Left renal cortex interstitium (tissue), 4 donors: ENCODE data around the gene TP53INP2. TPM values are rescaled to one million over a fixed set of nuclear protein-coding genes. Genes with fewer than 3 reads are reported as not detected.
"Not testable (repeated sequence)": the region's sequence is repeated elsewhere in the genome, so short reads cannot be mapped to it uniquely, and the experiment has no call there.

Experiments used
- DNase-seq, 4 donors: peaks; one replicate each; pipeline ENCODE4 v3.0.0-alpha.2; 2013; ENCODE audit warnings: low read depth in 4 of 4, low spot score in 2 of 4, missing footprints in 1 of 4
- polyA plus RNA-seq, 4 donors: library from polyadenylated mRNA; unstranded; fragments of 120-200 nt; gene quantifications; one replicate each; pipeline ENCODE4 v1.2.1, GENCODE V29; 2013; ENCODE audit not compliant: insufficient read length in 4 of 4

TP53INP2 gene
- polyA plus RNA-seq, 4 donors, result 11.0 to 14.9 (median 12.4) TPM

DNA sequence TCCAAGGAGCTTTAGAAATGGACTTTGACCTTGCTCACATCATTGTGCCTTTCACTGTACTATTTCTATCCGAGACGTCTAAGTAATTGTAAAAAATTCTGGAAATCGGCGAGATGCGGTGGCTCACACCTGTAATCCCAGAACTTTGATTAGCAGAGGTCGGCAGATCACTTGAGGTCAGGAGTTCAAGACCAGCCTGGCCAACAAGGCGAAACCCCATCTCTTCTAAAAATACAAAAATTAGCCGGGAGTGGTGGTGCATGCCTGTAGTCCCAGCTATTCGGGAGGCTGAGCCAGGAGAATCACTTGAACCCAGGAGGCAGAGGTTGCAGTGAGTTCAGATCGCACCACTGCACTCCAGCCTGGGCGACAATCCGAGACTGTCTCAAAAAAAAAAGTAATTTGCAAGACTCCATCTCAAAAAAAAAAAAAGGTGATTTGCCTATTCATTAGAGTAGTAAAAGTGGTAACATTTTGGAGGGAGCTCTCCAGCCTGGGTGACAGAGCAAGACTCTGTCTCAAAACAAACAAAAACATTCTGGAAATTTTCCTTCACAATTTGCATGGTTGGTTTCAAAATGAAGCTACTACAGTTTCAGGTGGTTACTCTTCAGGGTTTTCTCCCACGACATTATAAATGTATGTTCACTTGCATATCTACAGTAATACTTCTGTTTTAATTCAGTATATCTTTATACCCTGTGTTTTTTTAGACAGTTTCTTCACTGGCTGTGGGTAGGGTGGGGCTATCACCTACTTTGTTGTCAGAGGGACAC is 15.3 kb downstream of the TP53INP2 start:
- not testable (repeated sequence) for DNase-seq

DNA sequence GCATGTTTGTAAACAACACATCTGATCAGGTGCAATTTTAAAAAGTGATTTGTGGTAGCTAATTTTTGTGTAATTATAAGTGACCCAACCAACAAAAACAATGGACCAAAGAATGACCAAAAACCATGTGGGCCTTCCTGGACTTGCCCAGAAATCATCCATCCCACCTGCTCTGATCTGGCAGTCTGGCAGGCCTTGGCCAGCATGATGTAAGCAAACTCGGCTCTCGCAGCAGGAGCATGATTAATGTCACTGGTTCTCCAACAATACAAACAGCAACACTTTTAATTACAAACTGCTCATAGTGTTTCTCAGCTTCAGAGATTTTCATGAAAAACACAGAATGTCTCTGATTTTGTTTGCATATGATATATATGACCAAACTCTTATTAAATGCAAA is 16.1 kb downstream of the TP53INP2 start:
- no peak for DNase-seq

DNA sequence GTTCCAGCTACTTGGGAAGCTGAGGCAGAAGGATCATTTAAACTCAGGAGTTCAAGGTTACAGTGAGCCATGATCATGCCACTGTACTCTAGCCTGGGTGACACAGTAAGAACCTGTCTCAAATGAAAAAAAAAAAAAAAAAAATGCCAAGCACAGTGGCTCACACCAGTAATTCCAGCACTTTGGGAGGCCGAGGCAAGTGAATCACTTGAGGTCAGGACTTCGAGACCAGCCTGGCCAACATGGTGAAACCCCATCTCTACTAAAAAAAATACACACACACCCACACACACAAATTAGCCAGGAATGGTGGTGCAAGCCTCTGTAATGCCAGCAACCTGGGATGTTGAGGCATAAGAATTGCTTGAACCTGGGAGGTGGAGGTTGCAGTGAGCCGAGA is 18.4 kb downstream of the TP53INP2 start:
- not testable (repeated sequence) for DNase-seq

DNA sequence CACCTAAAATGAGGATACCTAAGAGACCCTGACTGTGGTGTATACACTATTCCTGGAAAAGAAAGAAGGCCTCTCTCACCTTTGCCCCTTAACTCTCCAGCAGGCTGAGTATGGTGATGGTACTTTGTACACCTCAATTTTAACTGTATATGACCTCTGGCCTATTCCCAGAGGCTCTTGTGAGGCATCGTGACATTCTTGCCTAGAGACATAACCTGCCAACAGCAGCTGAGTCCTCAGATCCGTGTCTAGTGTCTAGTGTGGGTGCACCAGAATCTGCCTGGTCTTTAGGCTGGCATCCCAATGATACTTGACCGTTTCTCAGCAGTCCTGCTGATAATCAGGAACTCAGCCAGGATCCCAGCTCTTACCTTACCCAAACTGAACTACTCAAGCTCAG is 20.0 kb downstream of the TP53INP2 start:
- no peak for DNase-seq

DNA sequence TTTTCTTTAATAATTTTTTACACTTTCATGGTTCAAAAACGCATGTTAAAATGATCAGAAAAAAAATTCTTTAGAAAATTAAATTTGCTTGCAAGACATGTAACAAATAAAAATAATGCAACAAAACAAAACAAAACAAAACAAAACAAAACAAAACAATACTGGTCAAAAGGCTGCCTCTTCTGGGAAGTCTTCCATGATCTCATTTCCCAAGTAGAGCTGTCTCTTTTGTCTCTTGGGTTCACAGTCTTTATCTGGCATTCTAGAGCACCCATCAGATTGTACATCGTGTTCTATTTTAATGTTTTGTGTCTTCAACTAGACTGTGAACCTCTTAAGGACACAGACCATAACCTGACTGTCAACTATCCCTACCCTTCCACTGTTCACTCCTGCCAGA is 25.3 kb downstream of the TP53INP2 start:
- no peak for DNase-seq

DNA sequence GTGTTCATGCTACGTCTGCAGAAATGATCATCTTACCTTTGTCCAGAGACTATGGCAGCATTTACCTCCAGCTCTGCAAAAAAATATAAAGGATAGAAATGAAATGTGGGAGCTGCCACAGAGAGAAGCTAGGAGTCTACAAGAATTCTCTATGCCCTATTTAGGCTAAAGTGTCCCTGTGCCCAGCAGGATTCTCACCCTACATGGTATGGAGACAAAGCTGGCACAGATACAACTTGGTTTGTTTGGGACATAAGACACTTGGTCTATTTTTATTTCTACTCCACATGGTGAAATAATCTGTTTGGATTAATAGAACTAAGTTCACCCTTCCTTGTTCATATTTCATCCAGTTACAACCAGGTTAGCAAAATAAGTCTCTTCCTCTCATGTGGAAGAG is 28.4 kb downstream of the TP53INP2 start:
- no peak for DNase-seq

DNA sequence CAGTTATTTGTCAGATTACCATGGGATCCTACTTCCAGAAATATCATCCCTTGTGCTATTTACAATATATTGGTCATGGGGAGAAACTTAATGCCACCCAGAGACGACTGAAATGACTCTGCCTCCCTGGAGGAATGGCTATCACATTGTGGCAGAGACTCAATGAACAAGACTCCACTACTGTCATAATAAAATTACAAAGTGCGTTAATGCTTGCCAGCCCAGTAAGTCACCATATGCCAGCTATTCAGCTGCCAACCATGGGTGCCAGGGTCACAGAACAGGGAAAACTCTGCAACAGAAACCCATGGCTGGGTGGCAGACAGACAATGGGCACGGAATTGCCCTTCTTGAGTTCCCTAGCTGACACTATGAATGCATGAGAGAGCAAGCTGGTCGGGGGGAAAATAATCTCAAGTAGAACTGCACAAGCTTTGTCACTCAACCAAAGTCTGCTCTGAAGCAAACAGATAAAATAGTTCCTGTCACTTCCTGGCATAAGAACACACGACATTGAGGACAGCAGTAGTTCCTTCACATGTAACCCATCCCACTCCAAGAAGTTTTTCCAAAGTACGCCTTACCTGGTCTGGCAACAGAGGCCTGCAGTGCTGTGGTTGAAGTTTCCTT is 32.1 kb downstream of the TP53INP2 start:
- no peak for DNase-seq

DNA sequence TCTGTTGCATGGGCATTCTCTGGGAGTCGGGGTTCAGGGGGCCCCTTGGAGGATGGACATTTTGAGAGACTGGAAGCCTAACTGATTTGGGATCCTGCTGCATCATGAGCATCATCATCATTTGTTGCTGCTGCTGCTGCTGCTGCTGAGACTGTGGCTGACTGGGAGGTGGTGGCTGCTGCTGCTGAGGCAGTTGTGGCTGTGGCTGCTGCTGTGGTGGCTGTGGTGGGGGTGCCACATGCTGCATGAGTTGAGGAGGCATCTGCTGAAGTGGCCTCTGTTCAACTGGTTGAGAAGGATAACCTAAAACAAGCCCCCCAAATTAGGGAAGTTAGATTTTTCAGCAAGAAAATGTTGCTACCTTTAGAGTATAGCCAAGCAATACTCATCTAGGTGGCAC is 38.9 kb downstream of the TP53INP2 start:
- no peak for DNase-seq

DNA sequence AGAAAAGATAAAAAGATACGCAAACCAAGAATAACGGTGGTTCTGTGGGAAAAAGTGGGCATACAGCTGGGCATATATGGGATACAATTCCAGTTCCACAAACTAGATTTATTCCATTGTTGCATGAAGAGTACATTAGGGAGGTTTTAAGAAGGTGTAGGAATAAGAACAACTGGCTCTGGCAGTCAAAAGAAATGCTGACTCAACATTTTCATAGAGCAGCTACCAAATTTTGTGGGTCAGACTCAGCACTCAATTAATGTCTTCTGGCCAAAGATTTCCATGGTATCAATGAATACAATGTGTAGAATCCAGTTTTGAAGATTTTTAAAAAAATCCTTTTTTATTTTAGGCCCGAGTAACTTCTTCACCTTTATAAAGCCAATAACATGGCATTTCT is 40.2 kb downstream of the TP53INP2 start:
- DNase-seq, result no peak

DNA sequence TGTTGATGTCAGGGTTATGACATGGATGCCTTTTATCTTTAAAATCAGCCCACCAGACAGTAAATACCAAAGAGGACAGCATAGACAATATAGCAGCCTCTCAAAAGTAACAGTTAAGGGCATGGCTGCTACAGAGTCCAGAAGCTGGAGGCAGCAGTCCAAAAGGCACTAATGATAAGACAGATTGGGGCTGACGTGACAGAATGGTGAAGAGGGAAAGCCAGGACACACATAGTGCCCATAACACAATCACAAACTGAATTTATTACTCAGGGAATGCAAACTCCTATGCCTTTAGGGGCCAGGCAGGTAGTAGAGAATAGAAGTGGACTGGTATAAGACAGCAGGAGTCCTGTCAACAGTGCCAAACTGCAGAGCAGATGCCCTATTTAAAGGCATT is 40.7 kb downstream of the TP53INP2 start:
- no peak for DNase-seq

DNA sequence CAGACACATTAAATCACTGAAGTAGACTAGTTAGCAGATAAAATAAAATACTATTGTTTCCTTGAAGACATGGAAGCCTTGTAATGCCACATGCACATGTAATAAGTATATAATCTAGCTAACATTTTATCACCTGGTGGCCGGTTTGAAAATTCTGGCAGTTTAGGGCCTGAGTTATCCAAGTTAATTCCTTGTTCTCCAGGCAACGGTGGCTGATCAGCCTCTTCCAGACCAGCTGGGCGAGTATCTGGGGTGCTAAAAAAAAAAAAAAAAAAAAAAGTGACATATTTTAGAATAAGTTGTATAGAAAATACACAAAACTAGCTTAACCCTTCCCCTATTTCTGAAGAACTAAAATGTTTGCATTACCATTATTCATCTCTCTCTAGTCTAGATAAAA is 42.5 kb downstream of the TP53INP2 start:
- no peak for DNase-seq

DNA sequence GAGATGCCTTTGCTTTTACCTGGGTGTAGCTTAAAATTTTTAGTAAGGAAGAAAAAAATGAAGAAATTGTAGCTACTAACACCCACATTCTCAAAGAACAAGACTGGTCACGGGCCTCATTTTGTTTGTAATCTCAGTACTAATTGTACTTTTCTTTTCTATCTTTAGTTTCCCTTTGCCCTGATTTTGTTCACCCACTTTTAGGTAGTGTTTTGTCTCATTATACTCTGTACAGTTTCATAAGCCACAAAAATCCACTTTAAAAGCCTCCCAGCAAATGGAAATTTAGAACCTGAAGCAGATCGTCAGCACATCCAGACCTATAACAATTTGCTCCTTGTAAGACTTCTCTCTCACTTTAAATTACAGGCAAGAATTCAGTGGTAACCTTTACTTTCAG is 43.3 kb downstream of the TP53INP2 start:
- no peak for DNase-seq

DNA sequence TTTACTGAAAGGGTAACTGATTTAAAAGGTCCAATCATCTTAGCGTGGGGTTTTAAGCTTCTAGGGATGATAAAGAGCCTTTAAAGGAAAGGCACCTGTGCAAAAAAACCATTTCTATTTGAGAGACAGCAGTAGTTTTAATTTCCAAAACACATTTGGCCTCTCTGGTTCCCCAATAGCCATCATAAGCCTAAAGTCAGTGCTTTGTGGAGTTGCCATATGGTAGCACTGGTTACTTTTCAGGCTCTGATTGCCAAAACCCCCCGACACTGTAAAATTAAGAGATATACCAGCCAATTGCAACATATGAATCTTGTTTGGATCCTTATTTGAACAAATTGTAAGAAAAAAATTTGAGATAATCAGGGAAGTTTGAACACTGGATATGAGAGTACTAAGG is 44.6 kb downstream of the TP53INP2 start:
- DNase-seq, result no peak

DNA sequence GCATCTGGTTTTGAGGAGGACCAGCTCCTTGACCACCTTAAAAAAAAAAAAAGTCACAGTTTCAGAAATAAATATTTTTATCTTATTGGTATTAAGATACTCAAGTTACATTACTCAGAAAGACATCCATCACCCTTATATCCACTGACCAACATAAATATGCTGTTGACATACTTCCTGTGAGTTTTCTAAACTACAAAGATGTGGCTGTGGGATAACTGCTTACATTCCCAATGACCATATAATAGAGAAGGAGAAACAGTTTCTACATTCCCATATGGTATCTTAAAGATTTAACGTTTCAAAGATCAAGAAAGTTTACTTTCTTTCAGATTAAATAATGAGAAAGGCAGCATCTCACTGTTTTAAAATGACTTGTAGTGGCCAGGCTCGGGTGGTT is 46.3 kb downstream of the TP53INP2 start:
- DNase-seq, result no peak

DNA sequence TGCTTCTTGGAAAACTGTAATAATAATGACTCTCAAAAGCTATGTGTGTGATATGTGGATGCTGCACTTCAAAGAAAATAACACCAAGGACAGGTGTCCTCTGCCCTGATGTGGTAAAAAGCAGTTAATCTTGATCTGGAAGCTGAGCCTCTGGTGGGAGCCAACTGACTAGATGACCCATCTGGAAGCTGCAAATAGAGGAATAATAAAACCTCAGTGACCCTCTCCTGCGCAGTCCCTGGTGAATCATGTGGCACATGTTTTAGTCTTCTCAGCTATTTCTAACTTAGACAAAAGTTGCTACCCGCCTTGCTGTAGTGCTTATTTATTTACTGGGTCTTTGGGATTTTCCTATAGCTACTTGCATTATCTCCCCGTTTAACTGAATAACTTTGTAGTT is 47.3 kb downstream of the TP53INP2 start:
- DNase-seq, result no peak

DNA sequence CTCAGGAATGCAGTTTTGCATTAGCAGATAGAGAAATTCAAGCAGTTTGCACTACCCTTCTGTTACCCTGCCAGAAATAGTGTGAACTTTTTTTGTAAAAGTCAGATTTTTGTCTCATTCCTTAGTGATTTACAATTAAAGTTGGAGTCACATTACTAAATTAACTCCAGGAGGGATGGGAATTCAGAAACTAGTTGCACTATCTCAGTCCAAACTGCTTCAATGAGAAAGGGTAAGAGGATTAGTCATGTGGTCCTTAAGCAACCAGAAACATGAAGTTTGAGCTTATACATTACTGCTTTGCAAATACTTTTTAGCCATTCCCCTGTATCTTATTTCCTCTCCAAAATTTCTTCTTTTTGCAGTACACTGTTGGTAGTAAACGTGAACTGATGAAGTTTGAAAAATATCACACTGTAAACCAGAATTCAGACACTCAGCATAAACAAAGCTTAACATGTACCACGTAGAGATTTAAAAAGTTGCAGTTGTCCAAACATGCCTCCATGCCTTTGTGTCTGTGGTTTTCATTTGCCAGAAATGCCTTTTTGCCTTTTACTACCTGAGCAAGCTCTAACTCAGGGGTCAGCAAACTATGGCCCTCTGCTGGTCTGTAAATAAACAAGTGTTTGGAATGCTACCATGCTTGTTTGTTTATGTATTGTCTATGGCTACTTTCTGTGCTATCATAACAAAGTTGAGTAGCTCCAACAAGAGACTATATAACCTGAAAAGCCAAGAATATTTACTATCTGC is 49.7 kb downstream of the TP53INP2 start:
- no peak for DNase-seq

DNA sequence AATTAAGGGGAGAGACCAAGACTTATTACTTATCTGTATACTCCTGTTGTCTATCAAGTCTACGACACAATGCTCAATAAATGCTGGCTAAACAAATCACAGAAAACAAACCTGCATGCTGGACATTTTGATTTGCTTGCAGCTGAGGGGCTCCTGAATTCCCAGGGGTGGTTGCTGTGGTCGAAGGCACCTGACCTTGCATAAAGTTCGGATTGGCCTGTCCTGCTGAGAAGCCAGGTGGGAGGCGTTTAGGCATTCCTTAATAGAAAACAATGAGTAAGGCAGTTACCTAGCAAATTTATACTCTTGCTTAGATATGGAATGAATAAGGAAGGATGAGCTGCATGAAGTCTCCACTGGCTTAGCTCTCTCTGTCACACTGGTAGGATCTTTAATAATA is 50.5 kb downstream of the TP53INP2 start:
- DNase-seq, result no peak

DNA sequence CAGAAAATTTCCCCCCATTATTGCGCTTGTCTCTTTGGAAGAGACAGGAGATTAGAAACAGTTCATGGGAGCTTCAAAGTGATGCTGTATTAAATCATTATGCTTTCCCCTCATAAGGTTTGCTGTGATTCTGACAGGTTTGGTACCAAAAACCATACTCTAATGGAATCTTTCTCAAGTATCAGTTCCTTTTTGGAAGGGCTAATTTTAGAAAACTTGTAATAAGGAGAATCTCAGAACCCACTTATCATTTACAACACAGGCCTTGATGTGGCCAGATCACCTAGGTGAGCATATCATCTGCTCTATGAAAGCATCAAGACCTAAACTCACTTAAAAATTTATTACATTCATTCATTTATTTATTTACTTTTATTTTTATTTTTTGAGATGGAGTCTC is 51.2 kb downstream of the TP53INP2 start:
- DNase-seq, result no peak

DNA sequence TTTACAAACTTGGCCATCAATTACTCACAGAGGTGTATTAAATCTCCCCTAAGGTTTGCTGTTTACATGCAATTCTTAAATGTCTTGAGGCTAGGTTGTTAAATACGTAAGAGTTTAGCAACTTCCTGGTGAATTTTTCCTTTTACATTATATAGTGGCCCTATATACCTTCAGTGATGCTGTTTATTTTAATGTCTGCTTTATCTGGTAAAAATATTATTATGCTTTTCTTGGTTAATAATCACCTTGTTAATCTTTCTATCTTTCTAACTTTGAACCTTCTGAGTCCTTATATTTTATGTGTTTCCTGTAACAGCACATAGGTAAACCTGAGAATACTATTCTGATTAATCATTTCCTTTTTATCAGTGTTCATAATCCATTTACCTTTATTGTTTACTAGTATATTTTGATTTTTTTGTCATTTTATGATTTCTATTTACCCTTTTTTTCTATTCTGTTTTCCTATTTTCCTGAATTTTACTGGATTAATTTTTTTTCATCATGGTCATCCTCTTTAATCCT is 57.9 kb downstream of the TP53INP2 start:
- DNase-seq, result no peak
